ENCODE results near the gene ACTRT1. TPM values are rescaled to one million over a fixed set of nuclear protein-coding genes. Genes with fewer than 3 reads are reported as not detected.

The ACTRT1 gene
- total and polyA plus RNA-seq, 2 of the 13 experiments (the other 11 are each of a cell fraction or from before 2014, with no cell fraction given): not detected

- TF ChIP-seq DNMT3B (CRISPR knock-in tag; conservative IDR thresholded peaks at IDR 0.05) (no peak), GFI1 (CRISPR knock-in tag; IDR thresholded peaks at IDR 0.05; ENCODE audit: borderline replicate concordance) (no peak), ZBTB20 (CRISPR knock-in tag; IDR thresholded peaks at IDR 0.05; ENCODE audit: borderline replicate concordance, low read depth) (no peak), RARG (CRISPR knock-in tag; IDR thresholded peaks at IDR 0.05; ENCODE audit: low read depth) (no peak), MTA1 (CRISPR knock-in tag; IDR thresholded peaks at IDR 0.05; ENCODE audit: borderline replicate concordance) (no peak), HIVEP1 (CRISPR knock-in tag; IDR thresholded peaks at IDR 0.05) (no peak)
These were observed 5.2 kb upstream of the ACTRT1 start (continued) for GRCh38 chrX:128057421-128057820.

- H3K4me3 ChIP-seq (replicated peaks in 1 of 3; ENCODE audit: insufficient read depth in 1 of 3, low read depth in 2 of 3, low read length in 3 of 3): no peak overlapping the region
- peaks cover 7% of the 10 kb centered on the region; the same call in 1 of the 2 replicates for H3K9me3 ChIP-seq (ENCODE audit: low read length)
- H3K4me2 ChIP-seq (ENCODE audit: low read depth, low read length): no peak overlapping the region
- WGBS (ENCODE audit: low lambda C conversion rate): 43% methylated on average over 5 of the region's 10 CpGs
- ChIA-PET CTCF (ENCODE audit: low intra/inter-chr PET ratio, low total read pairs) (no interaction called here), POLR2A (no interaction called here)
- no peaks in the 10 kb centered on the region for H3K4me1 ChIP-seq (ENCODE audit: insufficient read depth, low read length)
- no peak overlapping the region for H2AFZ ChIP-seq (ENCODE audit: low read length)
- FAIRE-seq: no peak
- intact Hi-C loops (cut with micrococcal nuclease; ENCODE audit: unreplicated experiment) (no loop called here), in situ Hi-C loops (cut with HindIII; ENCODE audit: extremely low pct_ligation_motif_present, low pct_unique_long_range_greater_than_20kb) (no loop called here)
- no TSS peak for BruUV-seq (replicated peaks)
- no peak for DNase-seq (ENCODE audit: low spot score)
- no peaks in the 10 kb centered on the region for H3K36me3 ChIP-seq (replicated peaks in 1 of 2; ENCODE audit: control insufficient read depth in 1 of 2, insufficient read depth in 2 of 2, low read length in 2 of 2)
- no peaks in the 10 kb centered on the region for H3K27me3 ChIP-seq (ENCODE audit: control insufficient read depth in 1 of 2, insufficient read depth in 2 of 2, low read length in 2 of 2)
- no peaks in the 10 kb centered on the region for H4K20me1 ChIP-seq (ENCODE audit: insufficient read depth, low read length)
- H3K9ac ChIP-seq (ENCODE audit: insufficient read depth, low read depth, low read length): no peak overlapping the region
- no peak overlapping the region for H3K27ac ChIP-seq (ENCODE audit: extremely low read length, insufficient read depth, low read length)
- no peak for ATAC-seq
- H3K79me2 ChIP-seq (ENCODE audit: insufficient read depth, low read length): no peaks in the 10 kb centered on the region
- TF ChIP-seq FOXM1 (CRISPR knock-in tag; IDR thresholded peaks at IDR 0.05) (no peak), SRSF9 (IDR thresholded peaks at IDR 0.05; ENCODE audit: borderline replicate concordance, insufficient read depth, low read depth, low read length, poor library complexity, severe bottlenecking) (no peak), ETV6 (CRISPR knock-in tag; conservative IDR thresholded peaks at IDR 0.05) (no peak), HNRNPUL1 (IDR thresholded peaks at IDR 0.05; ENCODE audit: low read depth, low read length) (no peak), STAT5B (CRISPR knock-in tag; IDR thresholded peaks at IDR 0.05) (no peak), FUBP1 (CRISPR knock-in tag; IDR thresholded peaks at IDR 0.05; ENCODE audit: borderline replicate concordance) (no peak), PHF5A (CRISPR knock-in tag; IDR thresholded peaks at IDR 0.05; ENCODE audit: low read depth, unreplicated experiment) (no peak), SATB2 (CRISPR knock-in tag; IDR thresholded peaks at IDR 0.05) (no peak), SMARCC2 (IDR thresholded peaks at IDR 0.05) (no peak), NR3C1 (CRISPR knock-in tag; IDR thresholded peaks at IDR 0.05) (no peak), WIZ (CRISPR knock-in tag; IDR thresholded peaks at IDR 0.05) (no peak), MYPOP (CRISPR knock-in tag; IDR thresholded peaks at IDR 0.05) (no peak)
- TF ChIP-seq, protein P1, sequence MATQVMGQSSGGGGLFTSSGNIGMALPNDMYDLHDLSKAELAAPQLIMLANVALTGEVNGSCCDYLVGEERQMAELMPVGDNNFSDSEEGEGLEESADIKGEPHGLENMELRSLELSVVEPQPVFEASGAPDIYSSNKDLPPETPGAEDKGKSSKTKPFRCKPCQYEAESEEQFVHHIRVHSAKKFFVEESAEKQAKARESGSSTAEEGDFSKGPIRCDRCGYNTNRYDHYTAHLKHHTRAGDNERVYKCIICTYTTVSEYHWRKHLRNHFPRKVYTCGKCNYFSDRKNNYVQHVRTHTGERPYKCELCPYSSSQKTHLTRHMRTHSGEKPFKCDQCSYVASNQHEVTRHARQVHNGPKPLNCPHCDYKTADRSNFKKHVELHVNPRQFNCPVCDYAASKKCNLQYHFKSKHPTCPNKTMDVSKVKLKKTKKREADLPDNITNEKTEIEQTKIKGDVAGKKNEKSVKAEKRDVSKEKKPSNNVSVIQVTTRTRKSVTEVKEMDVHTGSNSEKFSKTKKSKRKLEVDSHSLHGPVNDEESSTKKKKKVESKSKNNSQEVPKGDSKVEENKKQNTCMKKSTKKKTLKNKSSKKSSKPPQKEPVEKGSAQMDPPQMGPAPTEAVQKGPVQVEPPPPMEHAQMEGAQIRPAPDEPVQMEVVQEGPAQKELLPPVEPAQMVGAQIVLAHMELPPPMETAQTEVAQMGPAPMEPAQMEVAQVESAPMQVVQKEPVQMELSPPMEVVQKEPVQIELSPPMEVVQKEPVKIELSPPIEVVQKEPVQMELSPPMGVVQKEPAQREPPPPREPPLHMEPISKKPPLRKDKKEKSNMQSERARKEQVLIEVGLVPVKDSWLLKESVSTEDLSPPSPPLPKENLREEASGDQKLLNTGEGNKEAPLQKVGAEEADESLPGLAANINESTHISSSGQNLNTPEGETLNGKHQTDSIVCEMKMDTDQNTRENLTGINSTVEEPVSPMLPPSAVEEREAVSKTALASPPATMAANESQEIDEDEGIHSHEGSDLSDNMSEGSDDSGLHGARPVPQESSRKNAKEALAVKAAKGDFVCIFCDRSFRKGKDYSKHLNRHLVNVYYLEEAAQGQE (IDR thresholded peaks at IDR 0.05; ENCODE audit: borderline replicate concordance in 1 of 2, low read depth in 1 of 2, low read length in 2 of 2): no peak
These were observed 677 bp downstream of the ACTRT1 start for GRCh38 chrX:128051526-128051925.

All from HepG2 (cell line).